Mesendoderm (in vitro differentiated cells): ENCODE results near the gene IP6K3.

ENCODE experiments used
- DNase-seq: peaks from one replicate; pipeline ENCODE4 v3.0.0; 2013
- H2AK5ac ChIP-seq: 2 replicates; pipeline ENCODE4 v1.6.1; 2013; ENCODE audit warnings: low read length, inconsistent platforms
- H2BK120ac ChIP-seq: 2 replicates; pipeline ENCODE4 v1.6.1; 2013; ENCODE audit warnings: low read depth, mild to moderate bottlenecking, low read length, moderate library complexity, mixed read lengths
- H2BK15ac ChIP-seq: replicated peaks from 2 replicates; pipeline ENCODE4 v1.6.1; 2013; ENCODE audit warnings: low read depth, mild to moderate bottlenecking, moderate library complexity
- H2BK5ac ChIP-seq: 2 replicates; pipeline ENCODE4 v1.6.1; 2013; ENCODE audit warnings: low read length, inconsistent platforms
- H3K18ac ChIP-seq: 2 replicates; pipeline ENCODE4 v1.6.1; 2013; ENCODE audit warnings: mild to moderate bottlenecking, low read length, mixed read lengths
- H3K23ac ChIP-seq: one replicate; pipeline ENCODE4 v1.6.1; 2013; ENCODE audit warnings: low read length
- H3K27ac ChIP-seq: 2 replicates; pipeline ENCODE4 v1.5.1; 2013; ENCODE audit warnings: low read depth, mild to moderate bottlenecking, inconsistent platforms, low read length, moderate library complexity
- H3K27me3 ChIP-seq: 2 replicates; pipeline ENCODE4 v1.6.1; 2013; ENCODE audit warnings: low read length, control low read depth, mild to moderate bottlenecking, inconsistent platforms; ENCODE audit not compliant: insufficient read depth, poor library complexity
- H3K36me3 ChIP-seq: 2 replicates; pipeline ENCODE4 v1.6.1; 2013; ENCODE audit warnings: low read length, inconsistent platforms; ENCODE audit not compliant: control insufficient read depth, insufficient read depth
- H3K4ac ChIP-seq: one replicate; pipeline ENCODE4 v1.6.1; 2013; ENCODE audit warnings: low read depth, mild to moderate bottlenecking, low read length, moderate library complexity
- H3K4me1 ChIP-seq: 2 replicates; pipeline ENCODE4 v1.6.1; 2013; ENCODE audit warnings: low read depth, low read length, inconsistent platforms; ENCODE audit not compliant: control insufficient read depth
- H3K4me2 ChIP-seq: 2 replicates; pipeline ENCODE4 v1.6.1; 2013; ENCODE audit warnings: low read length
- H3K4me3 ChIP-seq: 2 replicates; pipeline ENCODE4 v1.5.1; 2013; ENCODE audit warnings: mild to moderate bottlenecking, low read length
- H3K56ac ChIP-seq: one replicate; pipeline ENCODE4 v1.6.1; 2013; ENCODE audit warnings: low read length
- H3K79me1 ChIP-seq: 2 replicates; pipeline ENCODE4 v1.6.1; 2013; ENCODE audit warnings: low read length, inconsistent platforms
- H3K79me2 ChIP-seq: 2 replicates; pipeline ENCODE4 v1.6.1; 2013; ENCODE audit warnings: mild to moderate bottlenecking, low read length; ENCODE audit not compliant: control insufficient read depth, insufficient read depth
- H3K9ac ChIP-seq: 2 replicates; pipeline ENCODE4 v1.6.1; 2013; ENCODE audit warnings: low read length, inconsistent platforms
- H4K5ac ChIP-seq: one replicate; pipeline ENCODE4 v1.6.1; 2013; ENCODE audit warnings: low read length
- H4K8ac ChIP-seq: one replicate; pipeline ENCODE4 v1.6.1; 2013; ENCODE audit warnings: low read depth, mild to moderate bottlenecking, control low read depth, low read length, moderate library complexity
- WGBS: extraction: QIAGEN DNeasy Blood & Tissue Kit; methylation state at CpG from one replicate; pipeline ENCODE4 v1.1.7; 2013; ENCODE audit warnings: low lambda C conversion rate, missing lambda C conversion rate; ENCODE audit not compliant: insufficient coverage; ENCODE audit errors: extremely low coverage; 5-methylcytosine and 5-hydroxymethylcytosine counted together

Gene IP6K3

GRCh38 chr6:33683576-33684427 lies 62.9 kb downstream of the IP6K3 start:
- Histone ChIP-seq H3K4me3 (no peak overlapping the region), H3K36me3 (peaks cover 1% of the 10 kb centered on the region), H4K5ac (no peak overlapping the region), H4K8ac (no peak overlapping the region), H3K27me3 (no peaks in the 10 kb centered on the region), H2AK5ac (no peak overlapping the region), H2BK15ac (no peak overlapping the region), H3K56ac (no peak overlapping the region), H3K4me1 (no peaks in the 10 kb centered on the region), H3K9ac (no peak overlapping the region), H3K18ac (no peak overlapping the region), H3K23ac (no peak overlapping the region), H2BK120ac (no peak overlapping the region), H3K27ac (no peak overlapping the region), H3K4ac (no peak overlapping the region), H3K79me2 (no peaks in the 10 kb centered on the region), H2BK5ac (no peak overlapping the region), H3K4me2 (no peak overlapping the region), H3K79me1 (no peaks in the 10 kb centered on the region)
- WGBS, result no CpG with 5 or more reads among the region's 19 CpGs
- DNase-seq, result no peak

- no peak for DNase-seq
- Histone ChIP-seq H2BK5ac (no peak overlapping the region), H3K9ac (no peak overlapping the region), H3K27me3 (no peaks in the 10 kb centered on the region), H3K79me1 (no peaks in the 10 kb centered on the region), H3K56ac (no peak overlapping the region), H3K18ac (no peak overlapping the region), H3K27ac (no peak overlapping the region), H2BK15ac (no peak overlapping the region), H3K4me3 (no peak overlapping the region), H4K8ac (no peak overlapping the region), H2BK120ac (no peak overlapping the region), H2AK5ac (no peak overlapping the region), H3K36me3 (peaks cover 1% of the 10 kb centered on the region), H3K23ac (no peak overlapping the region), H4K5ac (no peak overlapping the region), H3K4ac (no peak overlapping the region), H3K4me2 (no peak overlapping the region), H3K79me2 (no peaks in the 10 kb centered on the region), H3K4me1 (no peaks in the 10 kb centered on the region)
- no CpG with 5 or more reads among the region's 15 CpGs for WGBS
These were observed 63.6 kb downstream of the IP6K3 start for GRCh38 chr6:33683051-33683571.

DNA sequence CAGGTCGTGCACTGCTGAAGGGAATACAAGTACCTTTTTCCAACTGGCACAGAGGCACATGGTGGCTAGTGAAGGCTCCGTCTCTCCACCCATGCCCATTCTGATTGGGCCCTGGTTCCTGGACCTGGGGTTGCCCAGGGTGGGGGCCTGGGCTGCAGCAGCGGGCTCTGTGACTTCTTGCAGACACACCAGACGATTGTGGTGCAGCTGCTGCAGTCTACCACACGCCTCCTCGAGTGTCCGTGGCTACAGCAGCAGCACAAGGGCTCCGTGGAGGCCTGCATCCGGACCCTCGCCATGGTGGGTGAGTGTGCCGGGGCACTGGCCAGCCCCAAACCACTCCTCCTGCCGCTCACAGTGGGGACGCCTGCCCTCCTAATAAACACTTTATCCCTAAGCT lies 64.4 kb downstream of the IP6K3 start:
- H2BK15ac ChIP-seq, result no peak overlapping the region
- H3K79me2 ChIP-seq, result no peaks in the 10 kb centered on the region
- no peak overlapping the region for H4K5ac ChIP-seq
- no peak overlapping the region for H2AK5ac ChIP-seq
- H3K36me3 ChIP-seq, result peaks cover 1% of the 10 kb centered on the region
- H3K4ac ChIP-seq, result no peak overlapping the region
- H3K4me2 ChIP-seq, result no peak overlapping the region
- no CpG with 5 or more reads among the region's 13 CpGs for whole genome bisulfite sequencing
- no peak overlapping the region for H3K27ac ChIP-seq
- H3K27me3 ChIP-seq, result no peaks in the 10 kb centered on the region
- H3K18ac ChIP-seq, result no peak overlapping the region
- no peak overlapping the region for H3K56ac ChIP-seq
- no peak overlapping the region for H4K8ac ChIP-seq
- no peak overlapping the region for H2BK5ac ChIP-seq
- no peak overlapping the region for H3K4me3 ChIP-seq
- H3K79me1 ChIP-seq, result no peaks in the 10 kb centered on the region
- no peak for DNase-seq
- no peaks in the 10 kb centered on the region for H3K4me1 ChIP-seq
- no peak overlapping the region for H3K9ac ChIP-seq
- no peak overlapping the region for H2BK120ac ChIP-seq
- no peak overlapping the region for H3K23ac ChIP-seq

DNA sequence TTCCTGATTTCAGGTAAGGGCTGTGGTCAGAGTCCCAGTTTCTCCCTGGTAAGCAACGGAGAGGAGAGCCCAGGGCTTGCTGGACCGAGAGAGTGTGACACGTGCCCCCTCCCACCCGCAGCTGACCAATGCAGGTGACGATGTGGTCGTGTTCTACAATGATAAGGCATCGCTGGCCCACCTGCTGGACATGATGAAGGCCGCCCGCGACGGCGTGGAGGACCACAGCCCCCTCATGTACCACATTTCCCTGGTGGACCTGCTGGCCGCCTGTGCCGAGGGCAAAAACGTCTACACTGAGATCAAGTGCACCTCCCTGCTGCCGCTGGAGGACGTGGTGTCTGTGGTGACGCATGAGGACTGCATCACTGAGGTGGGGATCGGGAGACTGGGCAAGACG lies 66.9 kb downstream of the IP6K3 start:
- Histone ChIP-seq H3K9ac (no peak overlapping the region), H3K4ac (no peak overlapping the region), H3K18ac (no peak overlapping the region), H3K79me2 (no peaks in the 10 kb centered on the region), H2BK15ac (no peak overlapping the region), H2AK5ac (no peak overlapping the region), H3K56ac (no peak overlapping the region), H3K79me1 (no peaks in the 10 kb centered on the region), H4K8ac (no peak overlapping the region), H3K36me3 (peaks cover 1% of the 10 kb centered on the region), H3K27ac (no peak overlapping the region), H3K4me2 (no peak overlapping the region), H4K5ac (no peak overlapping the region), H3K4me1 (no peaks in the 10 kb centered on the region), H3K4me3 (no peak overlapping the region), H2BK5ac (no peak overlapping the region), H2BK120ac (no peak overlapping the region), H3K23ac (no peak overlapping the region), H3K27me3 (no peaks in the 10 kb centered on the region)
- no CpG with 5 or more reads among the region's 20 CpGs for WGBS
- no peak for DNase-seq

- Histone ChIP-seq H2BK15ac (no peak overlapping the region), H2BK5ac (no peak overlapping the region), H3K4ac (no peak overlapping the region), H3K79me2 (no peaks in the 10 kb centered on the region), H3K36me3 (no peaks in the 10 kb centered on the region), H4K8ac (no peak overlapping the region), H3K18ac (no peak overlapping the region), H3K27me3 (no peaks in the 10 kb centered on the region), H3K27ac (no peak overlapping the region), H3K4me2 (no peak overlapping the region), H3K9ac (no peak overlapping the region), H4K5ac (no peak overlapping the region), H3K56ac (no peak overlapping the region), H3K4me1 (no peaks in the 10 kb centered on the region), H3K4me3 (no peak overlapping the region), H2AK5ac (no peak overlapping the region), H2BK120ac (no peak overlapping the region), H3K23ac (no peak overlapping the region), H3K79me1 (no peaks in the 10 kb centered on the region)
- WGBS, result no CpG with 5 or more reads among the region's 12 CpGs
- DNase-seq, result no peak
These were observed 67.7 kb downstream of the IP6K3 start for GRCh38 chr6:33678932-33679490.
